Astrocyte of the cerebellum (primary cell): ENCODE data around the gene CCDC13.

ENCODE experiments used
- DNase-seq: peaks from one replicate; pipeline ENCODE4 v3.0.0-alpha.2; 2011; ENCODE audit warnings: low read depth
- H3K4me3 ChIP-seq: 2 replicates; pipeline ENCODE4 v1.5.1; 2011; ENCODE audit warnings: mild to moderate bottlenecking, low read depth, low read length, moderate library complexity
- CTCF ChIP-seq: IDR thresholded peaks from 2 replicates; pipeline ENCODE4 v1.5.1; 2012; ENCODE audit warnings: low read length, low read depth, moderate library complexity, mild to moderate bottlenecking; ENCODE audit errors: missing control alignments
- in situ Hi-C: cut with HindIII; loops from 2 replicates; pipeline ENCODE4 v1.10.0; 2017; ENCODE audit warnings: low sequenced_read_pairs

The CCDC13 gene

GRCh38 chr3:42732196-42732828 is 40.7 kb downstream of the CCDC13 start:
- in situ Hi-C loops = no loop called here
- no peak overlapping the region for H3K4me3 ChIP-seq
- DNase-seq = no peak
- no peak for TF ChIP-seq CTCF

GRCh38 chr3:42731476-42732195 is 41.4 kb downstream of the CCDC13 start:
- in situ Hi-C loops = no loop called here
- TF ChIP-seq CTCF = no peak
- H3K4me3 ChIP-seq = no peak overlapping the region
- DNase-seq = no peak

- TF ChIP-seq CTCF = no peak
- in situ Hi-C loops = no loop called here
- no peak for DNase-seq
- H3K4me3 ChIP-seq = no peak overlapping the region
Measured at GRCh38 chr3:42730706-42731420, 42.2 kb downstream of the CCDC13 start.

GRCh38 chr3:42730294-42730693 is 42.8 kb downstream of the CCDC13 start:
- DNase-seq = no peak
- in situ Hi-C loops = no loop called here
- no peak overlapping the region for H3K4me3 ChIP-seq
- TF ChIP-seq CTCF = no peak

GRCh38 chr3:42729404-42730145 is 43.5 kb downstream of the CCDC13 start:
- no peak for DNase-seq
- in situ Hi-C loops = no loop called here
- TF ChIP-seq CTCF = no peak
- no peak overlapping the region for H3K4me3 ChIP-seq

- no peak overlapping the region for H3K4me3 ChIP-seq
- in situ Hi-C loops = no loop called here
- no peak for TF ChIP-seq CTCF
- no peak for DNase-seq
Measured at GRCh38 chr3:42728668-42729364, 44.2 kb downstream of the CCDC13 start.
